ENCODE data around the gene PHLPP1.

PHLPP1 gene

DNA sequence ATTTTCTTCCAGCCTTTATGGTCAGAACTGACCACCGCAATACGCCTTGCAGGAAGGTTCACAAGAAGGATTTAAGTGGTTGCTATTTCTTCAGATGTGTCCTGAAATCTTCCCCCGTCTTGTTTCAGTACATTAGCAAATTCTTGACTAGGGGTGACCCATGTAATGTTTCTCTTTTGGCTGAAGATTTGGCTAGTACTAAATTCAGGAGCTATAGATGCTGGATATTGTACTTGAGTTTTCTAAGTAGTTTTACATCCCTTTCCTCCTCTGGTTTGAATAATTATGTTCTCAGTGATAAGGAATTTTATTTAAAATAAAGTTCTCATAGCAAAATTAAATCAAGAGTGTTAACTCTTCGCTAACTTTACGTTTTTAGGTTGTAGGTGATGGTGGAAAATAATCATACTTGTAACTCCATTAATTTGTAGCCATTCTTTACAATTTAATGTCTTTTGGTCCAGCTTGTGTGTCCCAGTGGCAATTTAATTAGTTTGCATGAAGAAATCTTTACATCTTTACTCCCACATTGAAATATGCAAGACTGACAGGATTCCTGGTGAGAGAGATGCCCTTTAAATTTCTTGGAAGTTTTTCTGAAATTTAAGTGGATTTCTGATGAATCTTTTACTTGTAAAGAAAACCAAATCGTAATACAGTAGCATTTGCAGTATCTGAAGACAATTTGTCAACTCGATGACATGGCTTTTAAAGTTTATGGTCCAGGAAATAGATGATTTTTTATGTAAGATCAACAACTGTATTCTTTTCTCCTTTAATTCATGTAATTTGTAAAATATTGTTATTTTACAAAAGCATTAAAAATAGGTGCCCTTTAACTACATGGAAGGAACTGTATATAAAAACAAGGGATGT, 2.8 kb downstream of the PHLPP1 start:
- TF ChIP-seq, protein P1, sequence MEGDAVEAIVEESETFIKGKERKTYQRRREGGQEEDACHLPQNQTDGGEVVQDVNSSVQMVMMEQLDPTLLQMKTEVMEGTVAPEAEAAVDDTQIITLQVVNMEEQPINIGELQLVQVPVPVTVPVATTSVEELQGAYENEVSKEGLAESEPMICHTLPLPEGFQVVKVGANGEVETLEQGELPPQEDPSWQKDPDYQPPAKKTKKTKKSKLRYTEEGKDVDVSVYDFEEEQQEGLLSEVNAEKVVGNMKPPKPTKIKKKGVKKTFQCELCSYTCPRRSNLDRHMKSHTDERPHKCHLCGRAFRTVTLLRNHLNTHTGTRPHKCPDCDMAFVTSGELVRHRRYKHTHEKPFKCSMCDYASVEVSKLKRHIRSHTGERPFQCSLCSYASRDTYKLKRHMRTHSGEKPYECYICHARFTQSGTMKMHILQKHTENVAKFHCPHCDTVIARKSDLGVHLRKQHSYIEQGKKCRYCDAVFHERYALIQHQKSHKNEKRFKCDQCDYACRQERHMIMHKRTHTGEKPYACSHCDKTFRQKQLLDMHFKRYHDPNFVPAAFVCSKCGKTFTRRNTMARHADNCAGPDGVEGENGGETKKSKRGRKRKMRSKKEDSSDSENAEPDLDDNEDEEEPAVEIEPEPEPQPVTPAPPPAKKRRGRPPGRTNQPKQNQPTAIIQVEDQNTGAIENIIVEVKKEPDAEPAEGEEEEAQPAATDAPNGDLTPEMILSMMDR (IDR thresholded peaks at IDR 0.05; ENCODE audit: insufficient read depth, low read depth, low read length, missing control alignments) = no peak
- H3K4me3 ChIP-seq (ENCODE audit: low read depth, low read length) = peak overlapping the region; percentile 86
- peak; percentile 18 for DNase-seq (ENCODE audit: low read depth)

DNA sequence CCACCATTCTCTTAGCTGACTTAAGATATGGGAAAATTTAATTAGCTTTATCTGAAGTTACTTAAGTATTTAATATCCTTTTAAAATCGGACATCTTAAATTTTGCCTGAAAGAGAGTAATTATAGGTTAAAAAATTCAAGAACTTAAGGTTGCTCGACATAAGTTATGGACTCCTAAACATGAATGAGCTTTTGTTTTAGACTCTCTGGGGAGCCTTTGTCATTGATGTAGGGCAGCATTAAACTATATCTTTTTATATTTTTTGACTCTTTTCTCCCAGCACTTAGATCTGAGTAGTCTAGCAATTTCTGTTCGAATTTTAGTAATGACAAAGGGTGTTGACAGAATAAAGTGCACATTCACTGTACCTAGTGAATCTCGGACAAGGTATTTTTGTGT, 4.7 kb downstream of the PHLPP1 start:
- DNase-seq (ENCODE audit: low read depth) = no peak
- TF ChIP-seq, protein P1 (IDR thresholded peaks at IDR 0.05; ENCODE audit: insufficient read depth, low read depth, low read length, missing control alignments) = no peak
- H3K4me3 ChIP-seq (ENCODE audit: low read depth, low read length) = no peak overlapping the region

DNA sequence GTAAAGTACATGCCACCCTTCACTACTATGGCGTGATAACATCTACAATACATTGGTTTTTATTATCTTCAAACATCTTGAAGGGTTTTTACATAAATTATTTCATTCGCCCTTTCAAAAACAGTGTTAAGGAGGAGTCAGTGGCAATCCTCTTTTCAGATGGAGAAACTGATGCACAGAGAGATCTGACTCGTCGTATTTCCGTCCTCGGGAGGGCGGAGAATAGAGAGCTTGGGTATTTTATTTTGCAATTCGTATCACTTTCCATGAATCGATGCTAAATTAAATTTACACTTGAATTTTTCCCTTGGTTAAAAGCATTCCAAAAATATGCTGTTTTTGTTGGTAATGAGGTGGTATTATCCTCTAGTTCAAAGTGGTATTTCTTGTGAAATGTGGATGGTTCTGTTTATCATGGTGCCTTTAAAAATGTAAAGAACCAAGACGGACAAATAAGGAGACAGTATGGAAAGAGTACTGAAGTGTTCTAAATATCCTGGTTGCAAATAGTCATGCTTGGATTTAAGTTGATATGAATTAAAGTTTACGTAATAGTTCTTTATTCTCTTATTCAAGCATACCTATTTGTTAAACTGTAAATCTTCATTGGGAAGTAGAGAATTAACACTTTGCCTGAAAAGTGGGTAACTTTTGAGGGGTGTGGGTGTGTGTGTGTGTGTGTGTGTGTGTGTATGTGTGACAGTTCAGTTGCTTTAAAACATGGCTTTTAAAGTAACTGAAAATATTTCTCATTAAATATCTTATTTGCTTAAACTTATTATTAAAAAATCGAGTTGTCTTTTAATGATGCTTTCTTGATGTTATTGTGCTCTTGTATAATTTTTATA, 5.6 kb downstream of the PHLPP1 start:
- no peak overlapping the region for H3K4me3 ChIP-seq (ENCODE audit: low read depth, low read length)
- no peak for DNase-seq (ENCODE audit: low read depth)

DNA sequence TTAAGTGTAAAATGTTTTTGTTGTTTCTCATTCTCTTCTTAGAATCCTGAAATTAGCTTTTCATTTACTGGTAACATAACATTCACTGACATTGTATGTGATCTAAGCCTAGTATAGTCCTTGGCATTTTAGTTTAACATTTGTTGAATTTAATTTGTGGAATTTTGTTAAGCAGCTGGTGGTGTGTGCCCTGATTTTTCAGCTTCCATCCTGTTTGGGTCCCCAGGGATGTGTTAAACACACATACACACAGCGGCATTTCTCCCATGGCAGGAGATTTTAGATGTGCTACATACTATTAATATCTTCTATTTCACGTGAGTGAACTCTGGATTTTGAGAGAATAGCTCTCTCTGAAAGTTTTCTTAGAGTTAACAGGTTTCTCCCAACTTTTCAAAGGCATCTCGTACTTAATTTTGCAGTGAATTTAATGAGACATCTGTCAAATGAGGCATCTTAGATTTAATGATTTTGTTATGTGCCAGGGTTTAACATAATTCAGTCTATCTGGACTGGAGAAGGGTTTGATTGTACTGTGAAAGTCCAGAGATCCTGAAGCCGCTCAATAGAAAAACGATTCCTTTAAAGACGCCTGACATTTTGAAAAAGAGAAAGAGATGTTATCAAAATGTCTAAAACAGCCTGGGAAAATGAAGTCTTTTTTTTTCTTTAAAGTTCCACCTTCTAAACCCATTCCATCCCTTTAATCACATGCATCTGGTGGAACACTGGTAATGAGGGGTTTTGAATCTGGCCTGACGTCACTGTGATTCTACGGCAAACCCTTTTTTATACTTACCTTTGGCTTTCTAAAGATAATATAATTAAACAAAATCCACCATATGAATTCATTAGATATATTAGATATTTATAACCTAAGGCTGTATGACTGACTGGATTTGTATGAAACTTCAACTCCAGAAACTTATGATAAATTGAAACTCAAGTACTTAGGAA, 6.8 kb downstream of the PHLPP1 start:
- TF ChIP-seq, protein P1 (IDR thresholded peaks at IDR 0.05; ENCODE audit: insufficient read depth, low read depth, low read length, missing control alignments) = no peak
- no peak overlapping the region for H3K4me3 ChIP-seq (ENCODE audit: low read depth, low read length)
- DNase-seq (ENCODE audit: low read depth) = no peak

More for the DNA sequence above, 5.6 kb downstream of the PHLPP1 start:
- TF ChIP-seq, protein P1 (IDR thresholded peaks at IDR 0.05; ENCODE audit: insufficient read depth, low read depth, low read length, missing control alignments) = no peak

DNA sequence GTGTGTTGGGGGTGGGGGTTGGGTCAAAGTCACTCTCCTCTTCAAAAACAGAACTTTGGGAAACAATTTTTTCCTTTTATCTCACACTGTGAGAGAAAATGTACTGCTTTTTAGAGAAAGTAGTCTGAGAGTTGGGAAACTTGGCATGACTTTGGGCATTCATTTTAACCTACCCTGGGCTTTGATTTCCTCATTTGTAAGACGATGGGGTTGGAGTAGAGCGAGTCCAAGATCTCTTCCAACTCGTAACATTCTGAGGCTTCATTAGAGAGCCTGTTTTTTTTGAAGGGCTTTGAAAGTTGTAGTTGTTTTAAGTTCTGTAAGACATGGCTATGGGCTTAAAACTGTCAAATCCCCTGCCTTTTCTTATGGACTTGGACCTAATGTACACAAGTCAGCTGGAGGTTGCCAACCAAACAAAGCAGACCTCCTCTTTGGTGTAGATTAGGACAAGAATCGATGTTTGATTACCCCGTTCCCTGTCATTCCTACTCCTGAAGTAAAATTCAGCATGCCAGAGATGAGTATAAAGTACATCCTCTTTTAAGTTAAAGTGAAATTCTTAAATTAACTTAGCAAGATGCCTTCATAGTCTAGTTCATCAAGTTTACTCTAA, 8.4 kb downstream of the PHLPP1 start:
- TF ChIP-seq, protein P1 (IDR thresholded peaks at IDR 0.05; ENCODE audit: insufficient read depth, low read depth, low read length, missing control alignments) = no peak
- H3K4me3 ChIP-seq (ENCODE audit: low read depth, low read length) = no peak overlapping the region
- no peak for DNase-seq (ENCODE audit: low read depth)

DNA sequence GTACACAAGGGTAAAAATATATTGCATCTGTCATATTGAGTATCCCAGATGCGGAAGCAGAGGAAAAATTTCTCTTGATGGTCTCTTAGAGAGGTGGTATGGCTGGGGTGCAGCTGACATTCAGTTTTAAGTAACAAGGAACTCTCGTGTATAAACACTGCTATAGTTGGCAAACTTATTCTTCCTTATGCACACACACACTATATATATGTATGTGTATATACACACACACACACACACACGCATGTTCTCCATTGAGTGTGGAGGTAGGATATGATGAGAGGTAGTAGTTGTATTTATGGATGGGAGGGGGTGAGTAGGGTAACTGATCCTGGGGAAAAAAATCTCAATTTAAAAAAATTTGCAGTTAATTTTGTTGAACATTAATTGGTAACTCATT, 10.6 kb downstream of the PHLPP1 start:
- TF ChIP-seq, protein P1 (IDR thresholded peaks at IDR 0.05; ENCODE audit: insufficient read depth, low read depth, low read length, missing control alignments) = no peak
- no peak for DNase-seq (ENCODE audit: low read depth)
- no peak overlapping the region for H3K4me3 ChIP-seq (ENCODE audit: low read depth, low read length)

Data from GM12865 (cell line).